WERI-Rb-1 (cell line): Measurements from ENCODE around the gene SMIM28.

ENCODE experiments used
- DNase-seq: peaks from one replicate; pipeline ENCODE4 v3.0.0-alpha.2; 2020
- H3K27ac ChIP-seq: fragments of 250-450 bp; sonication (Bioruptor Pico); 2 replicates; pipeline ENCODE4 v1.5.1; 2020; ENCODE audit warnings: mild to moderate bottlenecking, moderate library complexity
- H3K27me3 ChIP-seq: fragments of 250-450 bp; sonication (Bioruptor Pico); 2 replicates; pipeline ENCODE4 v1.5.1; 2021; ENCODE audit warnings: mild to moderate bottlenecking, low read depth, moderate library complexity; ENCODE audit not compliant: insufficient read depth, severe bottlenecking
- H3K36me3 ChIP-seq: fragments of 250-450 bp; sonication (Bioruptor Pico); 2 replicates; pipeline ENCODE4 v1.5.1; 2020; ENCODE audit warnings: mild to moderate bottlenecking, moderate library complexity
- H3K4me3 ChIP-seq: 2 replicates; pipeline ENCODE4 v1.5.1; 2011; ENCODE audit warnings: low read depth, mild to moderate bottlenecking, control low read depth, low read length
- H3K9me3 ChIP-seq: fragments of 250-450 bp; sonication (Bioruptor Pico); 2 replicates; pipeline ENCODE4 v1.5.1; 2021; ENCODE audit warnings: mild to moderate bottlenecking, moderate library complexity; ENCODE audit not compliant: severe bottlenecking
- TF ChIP-seq, protein P1 (sequence below): IDR thresholded peaks from 2 replicates; pipeline ENCODE4 v1.5.1; 2011; ENCODE audit warnings: low read depth, mild to moderate bottlenecking, control low read depth, inconsistent platforms, low read length

The SMIM28 gene

DNA sequence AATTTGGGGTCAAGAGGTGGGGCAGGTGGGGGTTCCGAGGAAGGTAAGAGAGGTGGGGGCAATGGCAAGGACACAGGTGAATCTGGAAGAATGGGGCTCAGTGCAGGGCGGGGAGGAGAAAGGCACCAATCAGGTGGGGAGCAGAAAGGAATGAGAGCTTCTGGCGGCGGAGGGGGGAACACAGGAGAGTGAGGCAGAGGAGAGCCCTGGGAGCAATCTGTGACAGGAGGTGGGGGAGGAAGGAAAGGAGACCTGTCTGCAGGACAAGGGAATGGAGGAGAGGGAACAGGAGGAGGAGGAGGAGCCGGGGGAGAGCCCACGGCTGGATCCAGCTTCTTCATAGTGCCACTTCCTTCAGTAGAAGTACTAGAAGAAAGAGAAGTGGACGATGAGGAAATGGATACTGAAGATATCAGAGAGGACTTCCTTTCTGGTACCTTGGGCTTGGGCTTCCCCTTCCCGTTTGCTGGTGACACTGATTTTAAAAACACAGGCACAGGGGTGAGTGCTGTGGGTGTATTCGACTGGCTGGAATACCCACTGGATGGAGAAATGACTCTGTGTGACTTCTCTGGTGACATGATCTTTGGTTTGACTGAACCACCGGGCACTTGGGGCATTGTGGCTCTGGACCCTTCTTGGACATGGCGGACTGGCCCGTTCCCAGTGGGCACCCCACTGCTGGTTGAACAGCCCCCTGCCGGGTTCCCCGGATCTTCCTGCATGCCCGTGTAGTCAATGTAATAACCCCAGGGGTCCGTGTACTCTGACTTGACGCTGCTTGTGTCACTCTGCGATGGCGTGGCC lies 53.8 kb downstream of the SMIM28 start:
- no peak overlapping the region; the same call in 1 of the 2 replicates for H3K27ac ChIP-seq
- no peak for DNase-seq
- H3K9me3 ChIP-seq: no peaks in the 10 kb centered on the region
- no peak overlapping the region for H3K4me3 ChIP-seq
- peaks cover 56% of the 10 kb centered on the region for H3K36me3 ChIP-seq
- TF ChIP-seq, protein P1, sequence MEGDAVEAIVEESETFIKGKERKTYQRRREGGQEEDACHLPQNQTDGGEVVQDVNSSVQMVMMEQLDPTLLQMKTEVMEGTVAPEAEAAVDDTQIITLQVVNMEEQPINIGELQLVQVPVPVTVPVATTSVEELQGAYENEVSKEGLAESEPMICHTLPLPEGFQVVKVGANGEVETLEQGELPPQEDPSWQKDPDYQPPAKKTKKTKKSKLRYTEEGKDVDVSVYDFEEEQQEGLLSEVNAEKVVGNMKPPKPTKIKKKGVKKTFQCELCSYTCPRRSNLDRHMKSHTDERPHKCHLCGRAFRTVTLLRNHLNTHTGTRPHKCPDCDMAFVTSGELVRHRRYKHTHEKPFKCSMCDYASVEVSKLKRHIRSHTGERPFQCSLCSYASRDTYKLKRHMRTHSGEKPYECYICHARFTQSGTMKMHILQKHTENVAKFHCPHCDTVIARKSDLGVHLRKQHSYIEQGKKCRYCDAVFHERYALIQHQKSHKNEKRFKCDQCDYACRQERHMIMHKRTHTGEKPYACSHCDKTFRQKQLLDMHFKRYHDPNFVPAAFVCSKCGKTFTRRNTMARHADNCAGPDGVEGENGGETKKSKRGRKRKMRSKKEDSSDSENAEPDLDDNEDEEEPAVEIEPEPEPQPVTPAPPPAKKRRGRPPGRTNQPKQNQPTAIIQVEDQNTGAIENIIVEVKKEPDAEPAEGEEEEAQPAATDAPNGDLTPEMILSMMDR: no peak
- H3K27me3 ChIP-seq: no peaks in the 10 kb centered on the region

DNA sequence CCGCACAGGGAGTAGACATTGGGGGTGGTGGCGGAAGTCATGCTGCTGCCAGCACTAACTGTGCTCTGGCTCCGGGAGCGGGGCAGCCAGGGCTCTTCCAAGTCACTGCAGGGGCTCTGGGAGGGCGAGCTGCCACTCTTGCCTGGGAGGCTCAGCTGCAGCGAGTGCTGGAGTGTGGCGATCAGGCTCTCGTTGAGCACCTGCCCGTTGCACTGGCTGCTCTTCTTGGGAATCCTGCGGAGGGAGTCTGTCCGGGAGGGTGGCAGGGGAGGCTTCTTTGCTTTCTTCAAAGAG lies 54.3 kb downstream of the SMIM28 start:
- TF ChIP-seq, protein P1: no peak
- no peaks in the 10 kb centered on the region for H3K27me3 ChIP-seq
- H3K27ac ChIP-seq: no peak overlapping the region
- no peak for DNase-seq
- H3K9me3 ChIP-seq: no peaks in the 10 kb centered on the region
- H3K36me3 ChIP-seq: peaks cover 56% of the 10 kb centered on the region
- no peak overlapping the region for H3K4me3 ChIP-seq
